ENCODE data around the gene STX16.

The STX16 gene

GRCh38 chr20:58650776-58651558, at the start of gene STX16:
Gene STX16 (plus strand): TSS chr20:58651283. CDS start chr20:58652007, 724 bp downstream.
- peak within 1 kb of the TSS; percentile 92 for H3K4me3 ChIP-seq (ENCODE audit: low read depth, low read length)
- DNase-seq (ENCODE audit: low read depth) = peak; percentile 96
- TF ChIP-seq CTCF (conservative IDR thresholded peaks at IDR 0.05; ENCODE audit: low read depth, low read length) = peak; percentile 64

GRCh38 chr20:58602124-58602523, 49.0 kb upstream of the STX16 start:
- no peak for DNase-seq (ENCODE audit: low read depth)
- no peak overlapping the region for H3K4me3 ChIP-seq (ENCODE audit: low read depth, low read length)
- no peak for TF ChIP-seq CTCF (conservative IDR thresholded peaks at IDR 0.05; ENCODE audit: low read depth, low read length)

- H3K4me3 ChIP-seq (ENCODE audit: low read depth, low read length) = no peak overlapping the region
- no peak for TF ChIP-seq CTCF (conservative IDR thresholded peaks at IDR 0.05; ENCODE audit: low read depth, low read length)
- peak; percentile 50 for DNase-seq (ENCODE audit: low read depth)
These were observed 47.4 kb upstream of the STX16 start for GRCh38 chr20:58603721-58604120.

GRCh38 chr20:58604128-58604881, 46.8 kb upstream of the STX16 start:
- TF ChIP-seq CTCF (conservative IDR thresholded peaks at IDR 0.05; ENCODE audit: low read depth, low read length) = no peak
- H3K4me3 ChIP-seq (ENCODE audit: low read depth, low read length) = no peak overlapping the region
- no peak for DNase-seq (ENCODE audit: low read depth)

GRCh38 chr20:58605292-58606065, 45.6 kb upstream of the STX16 start:
- no peak for TF ChIP-seq CTCF (conservative IDR thresholded peaks at IDR 0.05; ENCODE audit: low read depth, low read length)
- no peak for DNase-seq (ENCODE audit: low read depth)

GRCh38 chr20:58606184-58606583, 44.9 kb upstream of the STX16 start:
- DNase-seq (ENCODE audit: low read depth) = no peak
- TF ChIP-seq CTCF (conservative IDR thresholded peaks at IDR 0.05; ENCODE audit: low read depth, low read length) = no peak
- H3K4me3 ChIP-seq (ENCODE audit: low read depth, low read length) = no peak overlapping the region

More at GRCh38 chr20:58605292-58606065, 45.6 kb upstream of the STX16 start:
- no peak overlapping the region for H3K4me3 ChIP-seq (ENCODE audit: low read depth, low read length)
